BLaER1 treated with 17β-estradiol and CSF1 and Interleukin-3, amounts not matched to agents 10 nM and 100 nM (cell line): ENCODE measurements around the gene BCL11B.

Source experiments
- H3K27ac ChIP-seq, 11 experiments: shearing (Covaris generic); formaldehyde crosslinking; 2 replicates each; pipeline ENCODE4 v1.8.1; 2022
- H3K27me3 ChIP-seq, 11 experiments: shearing (Covaris generic); formaldehyde crosslinking; 2 replicates each; pipeline ENCODE4 v1.8.1; 2022
- H3K36me3 ChIP-seq, 11 experiments: shearing (Covaris generic); formaldehyde crosslinking; 2 replicates each; pipeline ENCODE4 v1.8.1; 2022
- H3K4me1 ChIP-seq, 10 experiments: shearing (Covaris generic); formaldehyde crosslinking; 2 replicates each; pipeline ENCODE4 v1.8.1; 2022
- H3K4me2 ChIP-seq, 11 experiments: shearing (Covaris generic); formaldehyde crosslinking; 2 replicates each; pipeline ENCODE4 v1.8.1; 2022
- H3K4me3 ChIP-seq, 10 experiments: shearing (Covaris generic); formaldehyde crosslinking; 2 replicates each; pipeline ENCODE4 v1.8.1; 2022
- H3K9ac ChIP-seq, 11 experiments: shearing (Covaris generic); formaldehyde crosslinking; 2 replicates each; pipeline ENCODE4 v1.8.1; 2022
- H3K9me3 ChIP-seq, 11 experiments: shearing (Covaris generic); formaldehyde crosslinking; replicated peaks in 1 of 11; 2 replicates each; pipeline ENCODE4 v1.8.1; 2022
- H4K20me1 ChIP-seq, 11 experiments: shearing (Covaris generic); formaldehyde crosslinking; 2 replicates each; pipeline ENCODE4 v1.8.1; 2022
- Cebpa-rat ChIP-seq, 11 experiments: shearing (Covaris generic); IDR thresholded peaks; 2 replicates each; pipeline ENCODE4 v1.8.1; 2022

BCL11B gene

GRCh38 chr14:99120526-99121318 lies 151.3 kb downstream of the BCL11B start:
- Histone ChIP-seq H3K9me3 (no peaks in the 10 kb centered on the region; a peak in 1 of 22 replicates), H3K4me3 (no peak overlapping the region), H3K27ac (no peak overlapping the region), H3K4me1 (peaks cover 0 to 6% (median 0%) of the 10 kb centered on the region in 10 experiments; a peak in 1 of 20 replicates), H3K4me2 (no peak overlapping the region), H4K20me1 (no peaks in the 10 kb centered on the region), H3K27me3 (no peaks in the 10 kb centered on the region), H3K9ac (no peak overlapping the region), H3K36me3 (no peaks in the 10 kb centered on the region)
- TF ChIP-seq Cebpa-rat (IDR thresholded peaks at IDR 0.05): no peak

GRCh38 chr14:99119554-99120525 lies 152.2 kb downstream of the BCL11B start:
- no peaks in the 10 kb centered on the region for H4K20me1 ChIP-seq
- peaks cover 0 to 6% (median 0%) of the 10 kb centered on the region in 10 experiments; a peak in 1 of 20 replicates for H3K4me1 ChIP-seq
- no peaks in the 10 kb centered on the region for H3K36me3 ChIP-seq
- H3K9me3 ChIP-seq: peaks cover 0 to 7% (median 6%) of the 10 kb centered on the region in 11 experiments; a peak in 9 of 22 replicates
- H3K27ac ChIP-seq: no peak overlapping the region
- no peak overlapping the region for H3K4me2 ChIP-seq
- no peaks in the 10 kb centered on the region for H3K27me3 ChIP-seq
- TF ChIP-seq Cebpa-rat (IDR thresholded peaks at IDR 0.05): no peak
- H3K4me3 ChIP-seq: no peak overlapping the region
- H3K9ac ChIP-seq: no peak overlapping the region
